Measurements from ENCODE around the gene BAIAP2L1.
A peak's percentile ranks its signal among the peaks of the same experiment; 100 is the strongest.

Gene BAIAP2L1

GRCh38 chr7:98252425-98253054 lies 148.3 kb downstream of the BAIAP2L1 start (continued):
- TF ChIP-seq ZNF76 (tag by site-specific recombination; IDR thresholded peaks at IDR 0.05; ENCODE audit: borderline replicate concordance, low read depth) (peak; percentile 13; the same call in 1 of the 2 replicates), ZNF791 (tag by site-specific recombination; IDR thresholded peaks at IDR 0.05) (no peak), GLIS1 (tag by site-specific recombination; IDR thresholded peaks at IDR 0.05) (no peak), ZBTB8A (tag by site-specific recombination; IDR thresholded peaks at IDR 0.05) (peak; percentile 6; the same call in 1 of the 2 replicates), ZNF132 (tag by site-specific recombination; IDR thresholded peaks at IDR 0.05; ENCODE audit: borderline replicate concordance) (no peak), ZNF529 (tag by site-specific recombination; IDR thresholded peaks at IDR 0.05; ENCODE audit: insufficient replicate concordance) (no peak), ZNF549 (tag by site-specific recombination; IDR thresholded peaks at IDR 0.05) (no peak), ZNF184 (tag by site-specific recombination; IDR thresholded peaks at IDR 0.05) (no peak), SCRT2 (tag by site-specific recombination; IDR thresholded peaks at IDR 0.05) (peak; percentile 87), ZNF658 (tag by site-specific recombination; IDR thresholded peaks at IDR 0.05) (no peak), ZNF510 (tag by site-specific recombination; IDR thresholded peaks at IDR 0.05; ENCODE audit: insufficient replicate concordance) (no peak), ZBTB17 (tag by site-specific recombination; IDR thresholded peaks at IDR 0.05) (peak; percentile 19; the same call in 1 of the 2 replicates), ZNF704 (tag by site-specific recombination; IDR thresholded peaks at IDR 0.05) (no peak)

- ChIA-PET CTCF (interaction anchor here (0.5 to 1.1 kb wide), 3 partner anchors 10 to 272 kb away, joined by 3 to 4 read pairs (median 3); no protein-coding TSS in a partner anchor), POLR2A (no interaction called here)
- H3K27ac ChIP-seq (ENCODE audit: extremely low read depth, low read depth, low read length): peak within 1 kb of the TSS; percentile 67
- TF ChIP-seq ZNF837 (tag by site-specific recombination; IDR thresholded peaks at IDR 0.05): no peak
- TF ChIP-seq ZBTB8A (tag by site-specific recombination; IDR thresholded peaks at IDR 0.05): peak; percentile 40; the same call in 1 of the 2 replicates
- no peak for TF ChIP-seq ZNF670 (tag by site-specific recombination; IDR thresholded peaks at IDR 0.05; ENCODE audit: low read depth)
- no peak for TF ChIP-seq ZNF704 (tag by site-specific recombination; IDR thresholded peaks at IDR 0.05)
- no peak for TF ChIP-seq ZNF221 (tag by site-specific recombination; IDR thresholded peaks at IDR 0.05; ENCODE audit: borderline replicate concordance)
- no peak; the same call in 1 of the 2 replicates for TF ChIP-seq ZNF76 (tag by site-specific recombination; IDR thresholded peaks at IDR 0.05; ENCODE audit: borderline replicate concordance, low read depth)
- TF ChIP-seq GLIS1 (tag by site-specific recombination; IDR thresholded peaks at IDR 0.05): peak; percentile 97
- peak; percentile 91 for TF ChIP-seq SP3 (tag by site-specific recombination; IDR thresholded peaks at IDR 0.05)
- TF ChIP-seq ZNF561 (tag by site-specific recombination; IDR thresholded peaks at IDR 0.05; ENCODE audit: borderline replicate concordance): peak; percentile 60; the same call in 1 of the 2 replicates
- no peak for TF ChIP-seq GLI2 (tag by site-specific recombination; IDR thresholded peaks at IDR 0.05; ENCODE audit: borderline replicate concordance, low read depth)
- TF ChIP-seq ZNF549 (tag by site-specific recombination; IDR thresholded peaks at IDR 0.05): no peak
- TF ChIP-seq MZF1 (tag by site-specific recombination; IDR thresholded peaks at IDR 0.05; ENCODE audit: borderline replicate concordance): no peak
- no peak; the same call in 1 of the 2 replicates for TF ChIP-seq WT1 (tag by site-specific recombination; IDR thresholded peaks at IDR 0.05)
- TF ChIP-seq ZNF621 (tag by site-specific recombination; IDR thresholded peaks at IDR 0.05): no peak
- no peak for TF ChIP-seq MEIS1 (CRISPR knock-in tag; IDR thresholded peaks at IDR 0.05; ENCODE audit: borderline replicate concordance)
- no peak for TF ChIP-seq ZNF596 (tag by site-specific recombination; IDR thresholded peaks at IDR 0.05)
- TF ChIP-seq OVOL3 (tag by site-specific recombination; IDR thresholded peaks at IDR 0.05): no peak
- no peak for TF ChIP-seq GFI1B (tag by site-specific recombination; IDR thresholded peaks at IDR 0.05)
- TF ChIP-seq SETDB1 (IDR thresholded peaks at IDR 0.05; ENCODE audit: insufficient read length, low read length): no peak
- peak; percentile 16; the same call in 1 of the 2 replicates for TF ChIP-seq ZSCAN5A (tag by site-specific recombination; IDR thresholded peaks at IDR 0.05)
- TF ChIP-seq ZNF341 (tag by site-specific recombination; IDR thresholded peaks at IDR 0.05; ENCODE audit: low read depth): peak; percentile 63
- TF ChIP-seq ZNF558 (tag by site-specific recombination; IDR thresholded peaks at IDR 0.05): no peak
- no peak for TF ChIP-seq ZNF488 (tag by site-specific recombination; IDR thresholded peaks at IDR 0.05)
Observed at GRCh38 chr7:98251601-98252424, 149.1 kb downstream of the BAIAP2L1 start, which contains the start of gene TECPR1. TECPR1 (minus strand) TSS chr7:98252232; CDS start chr7:98246146, 6,086 bp downstream.

More at GRCh38 chr7:98251601-98252424, 149.1 kb downstream of the BAIAP2L1 start, which contains the start of gene TECPR1:
- H3K36me3 ChIP-seq (ENCODE audit: control insufficient read depth in 2 of 2, insufficient read depth in 1 of 2, low read length in 2 of 2): peaks cover 4 to 9% of the 10 kb centered on the region in 2 experiments
- peaks cover 2% of the 10 kb centered on the region; the same call in 1 of the 2 replicates for H3K4me1 ChIP-seq (ENCODE audit: control insufficient read depth, insufficient read depth, low read length)
- peak within 1 kb of the TSS; percentile 92 for H3K4me3 ChIP-seq (ENCODE audit: low read depth, low read length)
- no peaks in the 10 kb centered on the region for H3K9me3 ChIP-seq (ENCODE audit: control insufficient read depth, insufficient read depth, low read depth, low read length)
